RWPE2 (cell line): ENCODE results near the gene DEFB132.

Source experiments
- ATAC-seq: fragments of 200-7000 bp; cut with Tn5 transposase; 3 replicates; pipeline ENCODE4 v1.9.1; 2021; ENCODE audit warnings: low read depth
- DNase-seq: peaks from one replicate; pipeline ENCODE4 v3.0.0-alpha.2; 2020; ENCODE audit warnings: low spot score
- H3K27ac ChIP-seq: fragments of 450-650 bp; 2 replicates; pipeline ENCODE4 v1.5.1; 2017; ENCODE audit warnings: mild to moderate bottlenecking; ENCODE audit not compliant: poor library complexity, severe bottlenecking
- H3K27me3 ChIP-seq: fragments of 250-450 bp; sonication (Bioruptor Pico); 2 replicates; pipeline ENCODE4 v1.5.1; 2021; ENCODE audit warnings: mild to moderate bottlenecking, moderate library complexity; ENCODE audit not compliant: insufficient read depth, poor library complexity, severe bottlenecking
- H3K36me3 ChIP-seq: fragments of 250-450 bp; sonication (Bioruptor Pico); 2 replicates; pipeline ENCODE4 v1.5.1; 2020; ENCODE audit warnings: low read depth, mild to moderate bottlenecking, moderate library complexity
- H3K4me1 ChIP-seq: fragments of 250-450 bp; sonication (Bioruptor Pico); 2 replicates; pipeline ENCODE4 v1.5.1; 2021; ENCODE audit warnings: mild to moderate bottlenecking, moderate library complexity; ENCODE audit not compliant: insufficient read depth, poor library complexity, severe bottlenecking
- H3K4me3 ChIP-seq: fragments of 250-450 bp; sonication (Bioruptor Pico); 2 replicates; pipeline ENCODE4 v1.5.1; 2021; ENCODE audit warnings: mild to moderate bottlenecking, moderate library complexity; ENCODE audit not compliant: severe bottlenecking
- H3K9me3 ChIP-seq: fragments of 250-450 bp; sonication (Bioruptor Pico); 2 replicates; pipeline ENCODE4 v1.5.1; 2021; ENCODE audit warnings: mild to moderate bottlenecking, moderate library complexity; ENCODE audit not compliant: severe bottlenecking
- CTCF ChIP-seq: fragments of 450-650 bp; IDR thresholded peaks from one replicate; pipeline ENCODE4 v1.5.1; 2017; ENCODE audit warnings: mild to moderate bottlenecking, moderate library complexity; ENCODE audit not compliant: poor library complexity, severe bottlenecking

Gene DEFB132

GRCh38 chr20:271528-271927 lies 14.0 kb downstream of the DEFB132 start:
- DNase-seq: no peak
- Histone ChIP-seq H3K4me3 (no peak overlapping the region), H3K27ac (no peak overlapping the region), H3K27me3 (no peaks in the 10 kb centered on the region), H3K9me3 (no peaks in the 10 kb centered on the region), H3K36me3 (no peaks in the 10 kb centered on the region), H3K4me1 (no peaks in the 10 kb centered on the region)
- ATAC-seq: no peak
- TF ChIP-seq CTCF: no peak

- Histone ChIP-seq H3K4me3 (no peak overlapping the region), H3K27me3 (no peaks in the 10 kb centered on the region), H3K4me1 (no peaks in the 10 kb centered on the region), H3K9me3 (no peaks in the 10 kb centered on the region), H3K27ac (no peak overlapping the region), H3K36me3 (no peaks in the 10 kb centered on the region)
- no peak for TF ChIP-seq CTCF
- ATAC-seq (no peak), DNase-seq (no peak)
Observed at GRCh38 chr20:272718-273117, 15.2 kb downstream of the DEFB132 start.

- no peak for TF ChIP-seq CTCF
- H3K4me3 ChIP-seq: no peak overlapping the region
- ATAC-seq: no peak
- no peaks in the 10 kb centered on the region for H3K4me1 ChIP-seq
- H3K9me3 ChIP-seq: no peaks in the 10 kb centered on the region
- no peaks in the 10 kb centered on the region for H3K27me3 ChIP-seq
- no peak overlapping the region for H3K27ac ChIP-seq
- no peaks in the 10 kb centered on the region for H3K36me3 ChIP-seq
- no peak for DNase-seq
Observed at GRCh38 chr20:273884-274283, 16.4 kb downstream of the DEFB132 start.

GRCh38 chr20:275791-276190 lies 18.3 kb downstream of the DEFB132 start:
- no peak for DNase-seq
- Histone ChIP-seq H3K27ac (no peak overlapping the region), H3K36me3 (no peaks in the 10 kb centered on the region), H3K4me3 (no peak overlapping the region), H3K27me3 (no peaks in the 10 kb centered on the region), H3K4me1 (no peaks in the 10 kb centered on the region), H3K9me3 (no peaks in the 10 kb centered on the region)
- TF ChIP-seq CTCF: no peak
- no peak for ATAC-seq

GRCh38 chr20:276620-277495 lies 19.3 kb downstream of the DEFB132 start:
- Histone ChIP-seq H3K27ac (no peak overlapping the region), H3K27me3 (no peaks in the 10 kb centered on the region), H3K9me3 (no peaks in the 10 kb centered on the region), H3K4me1 (no peaks in the 10 kb centered on the region), H3K36me3 (no peaks in the 10 kb centered on the region), H3K4me3 (no peak overlapping the region)
- no peak for ATAC-seq
- no peak for TF ChIP-seq CTCF
- DNase-seq: no peak
